Chondrocyte (in vitro differentiated cells): ENCODE measurements around the gene GABRQ. TPM values are rescaled to one million over a fixed set of nuclear protein-coding genes. Genes with fewer than 3 reads are reported as not detected.

Experiments
- DNase-seq: peaks from one replicate; pipeline ENCODE4 v3.0.0; 2021; ENCODE audit warnings: mixed read lengths, low spot score
- H3K27ac Mint-ChIP-seq: one replicate; pipeline ENCODE4 v1.8.0; 2021; ENCODE audit warnings: mild to moderate bottlenecking, moderate library complexity, mixed read lengths; ENCODE audit not compliant: unreplicated experiment
- H3K27me3 Mint-ChIP-seq: 2 replicates; pipeline ENCODE4 v1.8.0; 2021; ENCODE audit warnings: low read depth, mixed read lengths
- H3K36me3 Mint-ChIP-seq: 2 replicates; pipeline ENCODE4 v1.8.0; 2021; ENCODE audit warnings: low read depth, mixed read lengths
- H3K4me1 Mint-ChIP-seq: 2 replicates; pipeline ENCODE4 v1.8.0; 2021; ENCODE audit warnings: low read depth, mild to moderate bottlenecking, mixed read lengths
- H3K4me3 Mint-ChIP-seq: one replicate; pipeline ENCODE4 v1.8.0; 2021; ENCODE audit warnings: mild to moderate bottlenecking, moderate library complexity, mixed read lengths; ENCODE audit not compliant: unreplicated experiment
- H3K9me3 Mint-ChIP-seq: 2 replicates; pipeline ENCODE4 v1.8.0; 2021; ENCODE audit warnings: low read depth, mixed read lengths
- total RNA-seq: library from RNA; stranded (reverse); gene quantifications from 3 replicates; pipeline ENCODE4 v1.2.1, GENCODE V29; 2021
- TF ChIP-seq, protein P1 (sequence below): fragments of 200-600 bp; sonication (generic); IDR thresholded peaks from 2 replicates; pipeline ENCODE4 v1.5.0; 2021; ENCODE audit warnings: antibody characterized with exemption, mild to moderate bottlenecking, moderate library complexity

The GABRQ gene
- total RNA-seq, 1 donor from 2014 or later = not detected

GRCh38 chrX:152640034-152640818 is 2.5 kb downstream of the GABRQ start:
- Mint-ChIP-seq H3K9me3 (no peaks in the 10 kb centered on the region), H3K4me1 (no peaks in the 10 kb centered on the region), H3K4me3 (no peak overlapping the region), H3K36me3 (no peaks in the 10 kb centered on the region), H3K27me3 (peaks cover 17% of the 10 kb centered on the region), H3K27ac (no peak overlapping the region)
- TF ChIP-seq, protein P1, sequence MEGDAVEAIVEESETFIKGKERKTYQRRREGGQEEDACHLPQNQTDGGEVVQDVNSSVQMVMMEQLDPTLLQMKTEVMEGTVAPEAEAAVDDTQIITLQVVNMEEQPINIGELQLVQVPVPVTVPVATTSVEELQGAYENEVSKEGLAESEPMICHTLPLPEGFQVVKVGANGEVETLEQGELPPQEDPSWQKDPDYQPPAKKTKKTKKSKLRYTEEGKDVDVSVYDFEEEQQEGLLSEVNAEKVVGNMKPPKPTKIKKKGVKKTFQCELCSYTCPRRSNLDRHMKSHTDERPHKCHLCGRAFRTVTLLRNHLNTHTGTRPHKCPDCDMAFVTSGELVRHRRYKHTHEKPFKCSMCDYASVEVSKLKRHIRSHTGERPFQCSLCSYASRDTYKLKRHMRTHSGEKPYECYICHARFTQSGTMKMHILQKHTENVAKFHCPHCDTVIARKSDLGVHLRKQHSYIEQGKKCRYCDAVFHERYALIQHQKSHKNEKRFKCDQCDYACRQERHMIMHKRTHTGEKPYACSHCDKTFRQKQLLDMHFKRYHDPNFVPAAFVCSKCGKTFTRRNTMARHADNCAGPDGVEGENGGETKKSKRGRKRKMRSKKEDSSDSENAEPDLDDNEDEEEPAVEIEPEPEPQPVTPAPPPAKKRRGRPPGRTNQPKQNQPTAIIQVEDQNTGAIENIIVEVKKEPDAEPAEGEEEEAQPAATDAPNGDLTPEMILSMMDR = no peak
- no peak for DNase-seq

GRCh38 chrX:152641256-152641875 is 3.7 kb downstream of the GABRQ start:
- no peaks in the 10 kb centered on the region for H3K36me3 Mint-ChIP-seq
- TF ChIP-seq, protein P1 = no peak
- no peaks in the 10 kb centered on the region for H3K9me3 Mint-ChIP-seq
- no peaks in the 10 kb centered on the region for H3K4me1 Mint-ChIP-seq
- H3K4me3 Mint-ChIP-seq = no peak overlapping the region
- DNase-seq = no peak
- H3K27me3 Mint-ChIP-seq = peaks cover 15% of the 10 kb centered on the region
- no peak overlapping the region for H3K27ac Mint-ChIP-seq

DNA sequence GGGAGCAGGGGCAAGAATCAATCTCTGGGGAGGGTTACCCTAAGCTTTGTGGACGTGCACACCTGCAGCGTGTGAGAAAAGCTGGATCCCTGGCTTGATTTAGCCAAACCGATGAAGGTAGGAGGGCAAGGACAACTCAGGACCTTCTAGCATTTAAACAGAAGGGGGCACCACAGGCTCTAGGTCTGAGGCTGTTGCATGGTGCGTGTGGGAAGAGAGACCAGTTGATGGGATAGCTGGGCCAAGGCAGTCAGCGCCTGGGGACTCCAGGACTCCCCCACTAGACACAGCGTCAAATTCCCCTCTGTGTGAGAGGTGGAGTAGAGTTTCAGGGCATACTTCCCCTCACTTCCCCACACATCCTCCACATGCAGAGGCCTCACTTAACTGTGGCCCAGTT is 4.3 kb downstream of the GABRQ start:
- DNase-seq = no peak
- Mint-ChIP-seq H3K4me1 (no peaks in the 10 kb centered on the region), H3K4me3 (no peak overlapping the region)

GRCh38 chrX:152642931-152643564 is 5.4 kb downstream of the GABRQ start:
- no peaks in the 10 kb centered on the region for H3K36me3 Mint-ChIP-seq
- no peak overlapping the region for H3K27ac Mint-ChIP-seq
- no peaks in the 10 kb centered on the region for H3K4me1 Mint-ChIP-seq
- TF ChIP-seq, protein P1 = no peak
- peaks cover 9% of the 10 kb centered on the region for H3K27me3 Mint-ChIP-seq
- no peak for DNase-seq
- no peak overlapping the region for H3K4me3 Mint-ChIP-seq
- H3K9me3 Mint-ChIP-seq = no peaks in the 10 kb centered on the region

More for the DNA sequence above, 4.3 kb downstream of the GABRQ start:
- H3K27me3 Mint-ChIP-seq = peaks cover 12% of the 10 kb centered on the region
- TF ChIP-seq, protein P1 = peak; percentile 10
- H3K27ac Mint-ChIP-seq = no peak overlapping the region
- no peaks in the 10 kb centered on the region for H3K36me3 Mint-ChIP-seq
- no peaks in the 10 kb centered on the region for H3K9me3 Mint-ChIP-seq

DNA sequence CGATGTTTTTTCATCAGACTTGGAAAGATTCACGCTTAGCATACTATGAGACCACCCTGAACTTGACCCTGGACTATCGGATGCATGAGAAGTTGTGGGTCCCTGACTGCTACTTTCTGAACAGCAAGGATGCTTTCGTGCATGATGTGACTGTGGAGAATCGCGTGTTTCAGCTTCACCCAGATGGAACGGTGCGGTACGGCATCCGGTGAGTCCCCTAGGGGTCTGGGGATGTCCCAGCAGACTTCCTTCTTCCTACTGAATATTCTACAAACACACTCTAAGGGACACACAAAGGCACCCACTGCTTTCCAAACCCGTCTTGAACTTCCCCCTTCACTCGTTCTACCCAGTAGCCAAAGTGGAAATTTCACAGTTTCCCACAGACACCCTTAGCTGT is 9.3 kb downstream of the GABRQ start:
- no peak overlapping the region for H3K4me3 Mint-ChIP-seq
- TF ChIP-seq, protein P1 = no peak
- no peak overlapping the region for H3K27ac Mint-ChIP-seq

More for the DNA sequence above, 9.3 kb downstream of the GABRQ start:
- Mint-ChIP-seq H3K27me3 (no peaks in the 10 kb centered on the region), H3K4me1 (no peaks in the 10 kb centered on the region), H3K36me3 (no peaks in the 10 kb centered on the region), H3K9me3 (peaks cover 9% of the 10 kb centered on the region)
- DNase-seq = no peak
